Measurements from ENCODE around the gene MMP8. TPM values are rescaled to one million over a fixed set of nuclear protein-coding genes. Genes with fewer than 3 reads are reported as not detected.

The MMP8 gene, protein sequence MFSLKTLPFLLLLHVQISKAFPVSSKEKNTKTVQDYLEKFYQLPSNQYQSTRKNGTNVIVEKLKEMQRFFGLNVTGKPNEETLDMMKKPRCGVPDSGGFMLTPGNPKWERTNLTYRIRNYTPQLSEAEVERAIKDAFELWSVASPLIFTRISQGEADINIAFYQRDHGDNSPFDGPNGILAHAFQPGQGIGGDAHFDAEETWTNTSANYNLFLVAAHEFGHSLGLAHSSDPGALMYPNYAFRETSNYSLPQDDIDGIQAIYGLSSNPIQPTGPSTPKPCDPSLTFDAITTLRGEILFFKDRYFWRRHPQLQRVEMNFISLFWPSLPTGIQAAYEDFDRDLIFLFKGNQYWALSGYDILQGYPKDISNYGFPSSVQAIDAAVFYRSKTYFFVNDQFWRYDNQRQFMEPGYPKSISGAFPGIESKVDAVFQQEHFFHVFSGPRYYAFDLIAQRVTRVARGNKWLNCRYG
- under 1 TPM; 0.42 to 0.60 TPM for total RNA-seq
- under 1 TPM in 1 of 2 donors, not detected in 1; 0.03 TPM for polyA plus RNA-seq
- long read RNA-seq, donor 1 = 0 reads
- long read RNA-seq, donor 2 = 0 reads

DNA sequence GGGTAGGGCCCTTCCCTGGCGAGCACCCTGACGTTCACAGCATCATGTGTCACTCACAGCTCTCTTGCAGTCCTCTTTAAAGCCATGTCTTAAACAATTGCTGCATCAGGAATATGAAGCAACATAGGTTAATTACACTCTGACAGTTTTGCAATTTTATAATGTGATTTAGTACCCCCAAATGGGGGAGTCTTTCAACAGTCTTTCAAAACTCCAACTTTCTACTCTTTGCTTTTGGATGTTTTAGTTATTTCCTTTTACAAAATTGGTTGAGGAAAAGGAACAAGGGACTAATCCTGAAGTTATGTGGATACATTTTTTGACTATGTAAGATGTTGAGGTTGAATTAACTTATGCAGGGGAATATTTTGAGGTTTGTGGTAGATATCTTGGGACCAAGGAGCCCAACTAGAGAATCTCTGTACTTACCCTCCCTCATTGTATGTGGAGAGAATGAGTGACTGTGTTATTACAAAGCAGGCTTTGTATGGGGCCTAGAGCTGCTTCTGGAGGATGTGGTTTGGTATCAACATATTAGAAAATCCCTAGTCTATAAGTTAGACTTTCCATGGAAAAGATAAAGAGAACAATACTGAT is at the start of gene MMP8:
MMP8 (minus strand) TSS at position 51 of the 597 bp plus-strand sequence. CDS start 99 bp downstream, outside the sequence.
- 35 to 36% methylated on average over 2 of the region's 2 CpGs for WGBS, 2 donors
- Histone ChIP-seq H3K36me3 (ENCODE audit: control insufficient read depth in 1 of 2, insufficient read depth in 2 of 2, low read length in 1 of 2) (no peaks in the 10 kb centered on the region), H3K9me3 (ENCODE audit: control insufficient read depth, low read length) (no peaks in the 10 kb centered on the region), H3K4me1 (ENCODE audit: control insufficient read depth in 1 of 2, insufficient read depth in 2 of 2, low read length in 2 of 2) (no peaks in the 10 kb centered on the region), H3K27me3 (ENCODE audit: control insufficient read depth in 1 of 2, insufficient read depth in 2 of 2, low read length in 1 of 2) (no peaks in the 10 kb centered on the region), H3K27ac (ENCODE audit: low read depth in 1 of 2, low read length in 2 of 2) (no peak within 1 kb of the TSS), H3K4me3 (ENCODE audit: low read length in 2 of 2) (no peak within 1 kb of the TSS)
- DNase-seq (no peak), ATAC-seq (ENCODE audit: low FRiP score) (no peak)
- intact Hi-C loops (cut with DNase I) = no loop called here

DNA sequence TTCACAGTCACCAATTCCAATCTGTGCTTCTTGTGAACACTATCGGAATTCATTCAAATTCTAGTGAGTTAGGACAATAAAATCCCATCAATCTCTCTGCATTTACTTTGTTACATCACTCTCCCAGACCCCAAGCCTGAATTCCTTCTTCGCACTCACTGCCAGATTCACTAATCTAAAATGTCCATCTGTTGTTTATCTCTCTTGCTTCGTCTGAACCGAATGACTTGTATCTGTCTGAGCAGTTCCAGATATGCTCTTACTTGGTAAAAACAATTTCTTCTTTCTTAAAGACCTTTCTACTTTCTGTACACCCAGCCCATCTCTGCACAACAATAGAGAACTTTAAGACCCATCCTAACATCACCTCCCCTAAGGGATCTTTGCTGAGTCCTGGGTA is 48.6 kb upstream of the MMP8 start:
- ATAC-seq (ENCODE audit: low FRiP score) = no peak
- intact Hi-C loops (cut with DNase I) = no loop called here
- no peak for DNase-seq
- Histone ChIP-seq H3K27ac (ENCODE audit: low read depth in 1 of 2, low read length in 2 of 2) (no peak overlapping the region), H3K4me1 (ENCODE audit: control insufficient read depth in 1 of 2, insufficient read depth in 2 of 2, low read length in 2 of 2) (no peaks in the 10 kb centered on the region), H3K27me3 (ENCODE audit: control insufficient read depth in 1 of 2, insufficient read depth in 2 of 2, low read length in 1 of 2) (no peaks in the 10 kb centered on the region), H3K4me3 (ENCODE audit: low read length in 2 of 2) (no peak overlapping the region), H3K36me3 (ENCODE audit: control insufficient read depth in 1 of 2, insufficient read depth in 2 of 2, low read length in 1 of 2) (no peaks in the 10 kb centered on the region), H3K9me3 (ENCODE audit: control insufficient read depth, low read length) (no peaks in the 10 kb centered on the region)
- 32 to 33% methylated on average over 4 of the region's 4 CpGs for WGBS, 2 donors

DNA sequence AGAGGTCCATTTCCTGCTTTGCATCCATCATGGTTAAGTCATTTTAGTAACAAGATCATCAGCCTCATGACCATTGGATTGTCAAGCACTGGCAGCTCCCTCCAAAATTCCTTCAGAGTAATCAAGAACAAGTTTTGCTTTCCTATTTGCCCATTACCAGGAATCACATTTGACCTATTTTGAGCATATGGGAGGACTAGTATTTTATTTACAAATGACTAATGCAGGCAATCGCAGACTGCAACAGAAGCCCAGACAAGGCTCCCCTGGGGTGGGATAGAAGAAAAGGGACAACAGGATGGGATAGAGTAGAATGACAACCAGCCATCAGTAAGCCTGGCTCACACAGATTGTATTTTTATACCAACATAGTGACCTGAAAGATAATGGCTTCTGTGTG is 46.6 kb upstream of the MMP8 start:
- ATAC-seq (ENCODE audit: low FRiP score) = no peak
- intact Hi-C loops (cut with DNase I) = no loop called here

DNA sequence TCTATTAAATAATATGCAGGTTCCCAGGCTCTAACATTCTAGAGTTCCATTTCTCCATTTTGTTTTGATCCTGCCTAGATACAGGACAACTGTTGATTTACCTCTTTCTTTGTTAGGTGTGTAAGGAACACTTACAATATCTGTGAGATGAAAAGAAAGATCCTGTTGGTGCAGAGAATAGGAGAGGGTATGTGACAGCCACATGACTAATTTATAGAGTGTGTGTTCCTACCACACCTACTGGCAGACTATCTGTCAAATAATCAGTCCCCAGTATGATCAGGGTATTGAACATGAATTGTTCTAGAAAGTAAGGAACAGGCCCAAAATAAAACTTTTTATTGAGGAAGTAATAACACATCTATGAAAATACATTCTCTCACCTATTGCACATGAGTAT is 45.4 kb upstream of the MMP8 start:
- Histone ChIP-seq H3K36me3 (ENCODE audit: control insufficient read depth in 1 of 2, insufficient read depth in 2 of 2, low read length in 1 of 2) (no peaks in the 10 kb centered on the region), H3K4me3 (ENCODE audit: low read length in 2 of 2) (no peak overlapping the region), H3K27ac (ENCODE audit: low read depth in 1 of 2, low read length in 2 of 2) (no peak overlapping the region), H3K9me3 (ENCODE audit: control insufficient read depth, low read length) (no peaks in the 10 kb centered on the region), H3K4me1 (ENCODE audit: control insufficient read depth in 1 of 2, insufficient read depth in 2 of 2, low read length in 2 of 2) (no peaks in the 10 kb centered on the region), H3K27me3 (ENCODE audit: control insufficient read depth in 1 of 2, insufficient read depth in 2 of 2, low read length in 1 of 2) (no peaks in the 10 kb centered on the region)
- DNase-seq (no peak), ATAC-seq (ENCODE audit: low FRiP score) (no peak)
- intact Hi-C loops (cut with DNase I) = no loop called here

More for the DNA sequence above, 46.6 kb upstream of the MMP8 start:
- 15 to 40% methylated on average over 1 of the region's 1 CpG for whole genome bisulfite sequencing, 2 donors
- Histone ChIP-seq H3K4me3 (ENCODE audit: low read length in 2 of 2) (no peak overlapping the region), H3K36me3 (ENCODE audit: control insufficient read depth in 1 of 2, insufficient read depth in 2 of 2, low read length in 1 of 2) (no peaks in the 10 kb centered on the region), H3K4me1 (ENCODE audit: control insufficient read depth in 1 of 2, insufficient read depth in 2 of 2, low read length in 2 of 2) (no peaks in the 10 kb centered on the region), H3K9me3 (ENCODE audit: control insufficient read depth, low read length) (no peaks in the 10 kb centered on the region), H3K27me3 (ENCODE audit: control insufficient read depth in 1 of 2, insufficient read depth in 2 of 2, low read length in 1 of 2) (no peaks in the 10 kb centered on the region), H3K27ac (ENCODE audit: low read depth in 1 of 2, low read length in 2 of 2) (no peak overlapping the region)
- DNase-seq = no peak

DNA sequence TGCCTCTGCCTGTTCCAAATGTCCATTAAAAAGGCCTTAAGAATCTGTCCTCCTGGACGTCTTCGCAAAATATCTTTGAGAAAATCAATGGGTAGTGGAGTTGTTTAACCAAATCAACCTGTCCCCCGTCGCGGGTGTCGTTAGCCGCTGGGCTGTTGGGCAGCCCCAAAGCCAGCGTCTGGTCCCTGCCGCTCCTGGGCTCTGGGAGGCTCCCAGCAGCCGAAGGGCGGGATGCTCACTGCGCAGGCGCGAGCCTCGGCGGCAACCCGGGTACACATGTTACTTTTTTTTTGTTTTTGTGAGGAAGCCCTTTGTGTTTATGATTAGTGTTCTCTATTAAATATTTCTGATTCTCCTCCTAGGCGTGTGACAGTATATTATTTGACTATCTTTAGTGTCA is 43.0 kb upstream of the MMP8 start:
- DNase-seq (no peak), ATAC-seq (ENCODE audit: low FRiP score) (no peak)
- Histone ChIP-seq H3K4me3 (ENCODE audit: low read length in 2 of 2) (no peak overlapping the region), H3K36me3 (ENCODE audit: control insufficient read depth in 1 of 2, insufficient read depth in 2 of 2, low read length in 1 of 2) (no peaks in the 10 kb centered on the region), H3K27ac (ENCODE audit: low read depth in 1 of 2, low read length in 2 of 2) (no peak overlapping the region), H3K9me3 (ENCODE audit: control insufficient read depth, low read length) (no peaks in the 10 kb centered on the region), H3K27me3 (ENCODE audit: control insufficient read depth in 1 of 2, insufficient read depth in 2 of 2, low read length in 1 of 2) (peaks cover 0 to 2% of the 10 kb centered on the region in 2 donors), H3K4me1 (ENCODE audit: control insufficient read depth in 1 of 2, insufficient read depth in 2 of 2, low read length in 2 of 2) (no peaks in the 10 kb centered on the region)
- WGBS, 2 donors = 46 to 59% methylated on average over 18 of the region's 18 CpGs
- intact Hi-C loops (cut with DNase I) = no loop called here

DNA sequence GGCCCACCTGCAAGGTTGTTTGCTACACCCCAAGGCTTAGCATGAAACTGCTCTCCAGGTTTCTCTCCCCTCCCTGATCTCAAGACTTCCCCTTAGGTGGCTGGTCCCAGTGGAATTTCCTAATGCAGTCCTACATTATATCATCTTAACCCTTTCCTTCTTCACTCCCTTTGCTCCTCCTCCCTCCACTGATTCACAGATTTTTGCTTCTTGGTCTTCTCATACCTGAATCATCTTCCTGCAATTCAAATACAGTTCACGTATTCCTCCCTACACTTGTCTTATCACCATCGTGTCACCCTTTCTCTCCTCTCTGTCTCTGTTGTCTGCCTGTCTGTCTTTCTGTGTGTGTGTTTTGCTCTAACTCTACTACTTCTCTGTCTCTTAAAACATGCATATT is 38.7 kb upstream of the MMP8 start:
- no peaks in the 10 kb centered on the region for H3K9me3 ChIP-seq (ENCODE audit: control insufficient read depth, low read length)
- ATAC-seq (ENCODE audit: low FRiP score) (no peak), DNase-seq (no peak)
- 77 to 82% methylated on average over 2 of the region's 2 CpGs for WGBS, 2 donors
- intact Hi-C loops (cut with DNase I) = no loop called here
- H3K36me3 ChIP-seq (ENCODE audit: control insufficient read depth in 1 of 2, insufficient read depth in 2 of 2, low read length in 1 of 2) = no peaks in the 10 kb centered on the region
- H3K27me3 ChIP-seq (ENCODE audit: control insufficient read depth in 1 of 2, insufficient read depth in 2 of 2, low read length in 1 of 2) = peaks cover 0 to 2% of the 10 kb centered on the region in 2 donors
- H3K27ac ChIP-seq (ENCODE audit: low read depth in 1 of 2, low read length in 2 of 2) = no peak overlapping the region
- no peak overlapping the region for H3K4me3 ChIP-seq (ENCODE audit: low read length in 2 of 2)
- H3K4me1 ChIP-seq (ENCODE audit: control insufficient read depth in 1 of 2, insufficient read depth in 2 of 2, low read length in 2 of 2) = no peaks in the 10 kb centered on the region

DNA sequence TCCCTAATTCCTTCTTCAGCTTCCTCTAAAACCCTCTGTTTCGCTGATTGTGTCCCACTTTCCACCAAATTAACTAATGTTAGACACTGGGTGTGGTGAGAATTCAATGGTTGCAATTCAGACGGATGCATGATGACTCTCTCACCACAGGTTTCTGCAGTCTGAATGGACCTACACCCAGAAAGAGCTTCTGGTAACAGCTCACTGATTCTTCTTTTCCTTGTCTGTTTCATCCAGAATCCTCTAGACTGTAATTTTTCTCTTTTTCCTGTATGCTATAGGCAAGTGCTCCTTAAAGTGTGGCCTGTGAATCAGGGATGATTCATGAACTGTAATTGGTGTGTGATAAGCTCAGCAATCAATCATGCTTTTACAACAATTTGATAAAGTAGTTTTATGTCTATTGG is 37.6 kb upstream of the MMP8 start:
- no peaks in the 10 kb centered on the region for H3K36me3 ChIP-seq (ENCODE audit: control insufficient read depth in 1 of 2, insufficient read depth in 2 of 2, low read length in 1 of 2)
- no peak overlapping the region for H3K4me3 ChIP-seq (ENCODE audit: low read length in 2 of 2)

DNA sequence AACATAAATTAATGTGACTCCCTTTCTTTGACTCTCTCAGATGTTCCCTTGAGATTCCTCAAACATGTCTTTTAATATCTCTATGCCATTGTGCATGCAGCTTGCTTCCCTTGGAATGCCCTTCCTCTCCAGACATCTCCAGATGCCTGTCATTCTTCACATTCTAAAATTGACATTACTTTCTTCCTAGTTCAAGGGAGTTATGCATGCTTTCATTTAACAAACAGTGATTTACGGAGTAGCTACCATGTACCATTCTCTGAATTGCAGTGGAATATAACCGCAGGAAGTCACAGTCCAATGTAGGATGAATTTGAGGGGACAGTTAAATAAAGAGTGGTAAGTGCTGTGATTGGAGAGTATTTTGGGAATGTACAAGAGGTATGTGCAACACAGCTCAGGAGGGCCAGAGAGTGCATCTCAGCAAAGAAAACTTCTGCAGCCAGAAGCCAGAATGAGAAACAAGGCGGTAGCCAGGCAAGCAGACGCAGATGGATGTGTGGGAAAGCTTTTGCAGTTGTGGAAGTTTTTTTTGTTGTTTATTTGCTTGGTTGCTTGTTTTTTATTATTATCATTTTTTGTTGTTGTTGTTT is 37.0 kb upstream of the MMP8 start:
- no peak overlapping the region for H3K4me3 ChIP-seq (ENCODE audit: low read length in 2 of 2)
- no peak for DNase-seq
- no peaks in the 10 kb centered on the region for H3K36me3 ChIP-seq (ENCODE audit: control insufficient read depth in 1 of 2, insufficient read depth in 2 of 2, low read length in 1 of 2)
- H3K9me3 ChIP-seq (ENCODE audit: control insufficient read depth, low read length) = no peaks in the 10 kb centered on the region
- ATAC-seq (ENCODE audit: low FRiP score) = no peak
- H3K27me3 ChIP-seq (ENCODE audit: control insufficient read depth in 1 of 2, insufficient read depth in 2 of 2, low read length in 1 of 2) = peaks cover 0 to 2% of the 10 kb centered on the region in 2 donors
- H3K4me1 ChIP-seq (ENCODE audit: control insufficient read depth in 1 of 2, insufficient read depth in 2 of 2, low read length in 2 of 2) = no peaks in the 10 kb centered on the region
- no peak overlapping the region for H3K27ac ChIP-seq (ENCODE audit: low read depth in 1 of 2, low read length in 2 of 2)
- WGBS, 2 donors = 14 to 25% methylated on average over 4 of the region's 4 CpGs
- intact Hi-C loops (cut with DNase I) = no loop called here

More for the DNA sequence above, 37.6 kb upstream of the MMP8 start:
- Histone ChIP-seq H3K9me3 (ENCODE audit: control insufficient read depth, low read length) (no peaks in the 10 kb centered on the region), H3K27ac (ENCODE audit: low read depth in 1 of 2, low read length in 2 of 2) (no peak overlapping the region), H3K4me1 (ENCODE audit: control insufficient read depth in 1 of 2, insufficient read depth in 2 of 2, low read length in 2 of 2) (no peaks in the 10 kb centered on the region), H3K27me3 (ENCODE audit: control insufficient read depth in 1 of 2, insufficient read depth in 2 of 2, low read length in 1 of 2) (peaks cover 0 to 2% of the 10 kb centered on the region in 2 donors)
- 44 to 62% methylated on average over 2 of the region's 2 CpGs for WGBS, 2 donors
- no peak for DNase-seq
- ATAC-seq (ENCODE audit: low FRiP score) = no peak
- intact Hi-C loops (cut with DNase I) = no loop called here

Data from aorta (tissue), 5 donors.